ENCODE data around the gene SHOC1.

- no peak for TF ChIP-seq CTCF (IDR thresholded peaks at IDR 0.05; ENCODE audit: low read depth, low read length, poor library complexity, severe bottlenecking)
- TF ChIP-seq EZH2phosphoT487 (IDR thresholded peaks at IDR 0.05; ENCODE audit: borderline replicate concordance, low read length), result no peak
Measured at GRCh38 chr9:111832449-111832848, 37.7 kb upstream of the SHOC1 start.

Measured in DOHH2 (cell line).